GM13976 (cell line): Measurements from ENCODE around the gene NRTN.

Experiments
- DNase-seq: peaks from one replicate; pipeline ENCODE4 v3.0.0; 2012; ENCODE audit warnings: low spot score
- CTCF ChIP-seq: IDR thresholded peaks from 2 replicates; pipeline ENCODE4 v1.5.1; 2012; ENCODE audit warnings: borderline replicate concordance, mild to moderate bottlenecking; ENCODE audit not compliant: insufficient read depth; ENCODE audit errors: extremely low read depth, missing control alignments, control extremely low read depth
- in situ Hi-C: fragments of 300-500 bp; cut with MboI; formaldehyde crosslinking; loops from one replicate; pipeline ENCODE4 v1.12.0; 2022; ENCODE audit warnings: low sequenced_read_pairs, mixed read lengths, inconsistent platforms; ENCODE audit not compliant: unreplicated experiment

Gene NRTN, protein sequence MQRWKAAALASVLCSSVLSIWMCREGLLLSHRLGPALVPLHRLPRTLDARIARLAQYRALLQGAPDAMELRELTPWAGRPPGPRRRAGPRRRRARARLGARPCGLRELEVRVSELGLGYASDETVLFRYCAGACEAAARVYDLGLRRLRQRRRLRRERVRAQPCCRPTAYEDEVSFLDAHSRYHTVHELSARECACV

GRCh38 chr19:5804516-5805461 lies at the start of gene NRTN:
Gene NRTN (plus strand): TSS chr19:5805067. CDS start chr19:5824166, 19,099 bp downstream.
- in situ Hi-C loops, result loop anchor here (10.0 kb wide), 1 partner anchor 220 kb away; no protein-coding TSS in a partner anchor
- no peak for TF ChIP-seq CTCF
- peak; percentile 85 for DNase-seq

- in situ Hi-C loops, result no loop called here
- no peak for TF ChIP-seq CTCF
- DNase-seq, result no peak
These were observed 42.2 kb upstream of the NRTN start for GRCh38 chr19:5762608-5763217.

- in situ Hi-C loops, result no loop called here
- DNase-seq, result no peak
- no peak for TF ChIP-seq CTCF
These were observed 39.6 kb upstream of the NRTN start for GRCh38 chr19:5765220-5765619.

DNA sequence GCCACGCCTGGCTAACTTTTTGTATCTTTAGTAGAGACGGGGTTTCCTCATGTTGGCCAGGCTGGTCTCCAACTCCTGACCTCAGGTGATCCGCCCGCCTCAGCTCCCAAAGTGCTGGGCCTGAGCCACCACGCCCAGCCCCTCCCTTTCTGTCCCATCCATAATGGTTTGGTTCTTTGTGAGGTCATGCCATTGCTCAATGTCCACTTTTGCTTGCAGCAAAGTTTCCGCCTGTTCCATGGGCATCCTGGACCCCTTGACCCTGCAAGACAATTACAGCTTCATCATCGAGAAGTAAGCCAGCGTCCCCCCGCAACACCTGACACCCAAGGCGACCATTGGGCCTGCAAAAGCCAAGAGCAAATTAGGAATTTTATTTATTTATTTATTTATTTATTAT lies 36.9 kb upstream of the NRTN start:
- no peak for DNase-seq
- TF ChIP-seq CTCF, result no peak
- in situ Hi-C loops, result no loop called here

DNA sequence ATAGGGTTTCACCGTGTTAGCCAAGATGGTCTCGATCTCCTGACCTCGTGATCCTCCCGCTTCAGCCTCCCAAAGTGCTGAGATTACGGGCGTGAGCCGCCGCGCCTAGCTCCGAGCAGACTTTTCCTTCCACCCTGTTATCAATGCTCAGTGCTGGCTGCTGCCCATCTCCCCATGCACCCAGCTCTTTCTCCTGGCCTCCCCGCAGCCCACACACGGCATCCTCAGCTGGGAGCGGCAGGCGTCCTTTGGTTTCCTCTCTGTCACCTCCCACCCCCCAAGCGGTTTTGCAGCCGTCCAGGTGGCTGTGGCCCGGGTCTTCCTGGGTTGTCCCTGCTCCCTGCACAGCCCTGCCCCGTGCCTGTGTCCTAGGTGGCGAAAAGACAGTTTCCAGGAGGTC lies 32.5 kb upstream of the NRTN start:
- no peak for TF ChIP-seq CTCF
- DNase-seq, result no peak
- in situ Hi-C loops, result no loop called here

GRCh38 chr19:5773276-5773675 lies 31.6 kb upstream of the NRTN start:
- TF ChIP-seq CTCF, result no peak
- in situ Hi-C loops, result no loop called here
- DNase-seq, result no peak
